ENCODE data around the gene CPT2. TPM values are rescaled to one million over a fixed set of nuclear protein-coding genes. Genes with fewer than 3 reads are reported as not detected.

The CPT2 gene
- total RNA-seq, 1 donor from 2014 or later, result 19.0 TPM

GRCh38 chr1:53166366-53166765, 30.3 kb upstream of the CPT2 start:
- Mint-ChIP-seq H3K36me3 (no peaks in the 10 kb centered on the region), H3K9me3 (no peaks in the 10 kb centered on the region), H3K4me1 (peaks cover 5% of the 10 kb centered on the region), H3K4me3 (no peak overlapping the region), H3K27ac (no peak overlapping the region), H3K27me3 (ENCODE audit: insufficient read depth, low read depth) (peaks cover 2% of the 10 kb centered on the region)
- Histone ChIP-seq H3K4me3 (no peak overlapping the region), H3F3A (ENCODE audit: low read depth) (no peaks in the 10 kb centered on the region), H3K79me2 (ENCODE audit: low read depth) (no peaks in the 10 kb centered on the region), H3K9ac (no peak overlapping the region), H3K4me1 (no peaks in the 10 kb centered on the region), H4K20me1 (ENCODE audit: low read depth) (no peaks in the 10 kb centered on the region), H2AFZ (replicated peaks) (no peak overlapping the region), H3K4me2 (no peak overlapping the region), H3K9me3 (ENCODE audit: low read depth) (no peaks in the 10 kb centered on the region), H3K36me3 (no peaks in the 10 kb centered on the region), H3K27me3 (no peaks in the 10 kb centered on the region), H3K27ac (no peak overlapping the region)
- no peak for DNase-seq (ENCODE audit: low spot score)
- TF ChIP-seq CTCF (IDR thresholded peaks at IDR 0.05) (no peak), EZH2phosphoT487 (IDR thresholded peaks at IDR 0.05) (no peak), EZH2 (IDR thresholded peaks at IDR 0.05) (no peak)

- H3K36me3 Mint-ChIP-seq, result no peaks in the 10 kb centered on the region
- Histone ChIP-seq H3K4me2 (no peak overlapping the region), H3K4me1 (no peaks in the 10 kb centered on the region), H3F3A (ENCODE audit: low read depth) (no peaks in the 10 kb centered on the region), H3K4me3 (no peak overlapping the region), H3K27me3 (no peaks in the 10 kb centered on the region), H3K9me3 (ENCODE audit: low read depth) (no peaks in the 10 kb centered on the region), H3K36me3 (no peaks in the 10 kb centered on the region), H3K9ac (no peak overlapping the region), H2AFZ (replicated peaks) (peak overlapping the region; percentile 27), H3K27ac (no peak overlapping the region), H4K20me1 (ENCODE audit: low read depth) (no peaks in the 10 kb centered on the region), H3K79me2 (ENCODE audit: low read depth) (no peaks in the 10 kb centered on the region)
- no peak overlapping the region for H3K27ac Mint-ChIP-seq
- H3K4me1 Mint-ChIP-seq, result peaks cover 5% of the 10 kb centered on the region
- no peak overlapping the region for H3K4me3 Mint-ChIP-seq
- H3K27me3 Mint-ChIP-seq (ENCODE audit: insufficient read depth, low read depth), result peaks cover 2% of the 10 kb centered on the region
- TF ChIP-seq EZH2phosphoT487 (IDR thresholded peaks at IDR 0.05) (no peak), EZH2 (IDR thresholded peaks at IDR 0.05) (no peak)
- H3K9me3 Mint-ChIP-seq, result no peaks in the 10 kb centered on the region
- no peak for DNase-seq (ENCODE audit: low spot score)
Observed at GRCh38 chr1:53166912-53167311, 29.7 kb upstream of the CPT2 start.

GRCh38 chr1:53172426-53173128, 24.0 kb upstream of the CPT2 start:
- H2AFZ ChIP-seq (replicated peaks), result peak overlapping the region; percentile 77
- Mint-ChIP-seq H3K4me1 (peaks cover 30% of the 10 kb centered on the region), H3K9me3 (no peaks in the 10 kb centered on the region), H3K36me3 (no peaks in the 10 kb centered on the region), H3K27me3 (ENCODE audit: insufficient read depth, low read depth) (no peaks in the 10 kb centered on the region), H3K27ac (peak overlapping the region; percentile 22), H3K4me3 (no peak overlapping the region)
- no peak for TF ChIP-seq EZH2phosphoT487 (IDR thresholded peaks at IDR 0.05)
- peak; percentile 43 for TF ChIP-seq CTCF (IDR thresholded peaks at IDR 0.05)
- no peak for TF ChIP-seq EZH2 (IDR thresholded peaks at IDR 0.05)
- H3K27me3 ChIP-seq, result no peaks in the 10 kb centered on the region
- no peak overlapping the region for H3K4me3 ChIP-seq
- no peaks in the 10 kb centered on the region for H4K20me1 ChIP-seq (ENCODE audit: low read depth)
- H3K4me1 ChIP-seq, result peaks cover 7% of the 10 kb centered on the region
- H3K9me3 ChIP-seq (ENCODE audit: low read depth), result no peaks in the 10 kb centered on the region
- H3K27ac ChIP-seq, result no peak overlapping the region
- H3K4me2 ChIP-seq, result no peak overlapping the region
- no peaks in the 10 kb centered on the region for H3F3A ChIP-seq (ENCODE audit: low read depth)
- H3K79me2 ChIP-seq (ENCODE audit: low read depth), result no peaks in the 10 kb centered on the region
- H3K9ac ChIP-seq, result no peak overlapping the region
- peak; percentile 57 for DNase-seq (ENCODE audit: low spot score)
- no peaks in the 10 kb centered on the region for H3K36me3 ChIP-seq
